GM21515 (cell line): ENCODE data around the gene GLCE.
"Not testable (repeated sequence)": the region's sequence is repeated elsewhere in the genome, so short reads cannot be mapped to it uniquely, and the experiment has no call there.

Experiments
- ATAC-seq: cut with Tn5 transposase; IDR thresholded peaks from one replicate; pipeline ENCODE4 v1.9.1; 2021; ENCODE audit not compliant: unreplicated experiment

GLCE gene

GRCh38 chr15:69271217-69271616, 110.8 kb downstream of the GLCE start:
- no peak for ATAC-seq

GRCh38 chr15:69272139-69272538, 111.7 kb downstream of the GLCE start:
- ATAC-seq, result no peak

GRCh38 chr15:69272891-69273290, 112.5 kb downstream of the GLCE start:
- ATAC-seq, result no peak

GRCh38 chr15:69275074-69275670, 114.7 kb downstream of the GLCE start:
- ATAC-seq, result no peak

- no peak for ATAC-seq
Observed at GRCh38 chr15:69275933-69276560, 115.6 kb downstream of the GLCE start.

- no peak for ATAC-seq
Observed at GRCh38 chr15:69277316-69277715, 116.9 kb downstream of the GLCE start.

- ATAC-seq, result no peak
Observed at GRCh38 chr15:69279636-69280035, 119.2 kb downstream of the GLCE start.

- ATAC-seq, result no peak
Observed at GRCh38 chr15:69280783-69281182, 120.3 kb downstream of the GLCE start.

GRCh38 chr15:69282104-69282743, 121.8 kb downstream of the GLCE start:
- ATAC-seq, result no peak

- no peak for ATAC-seq
Observed at GRCh38 chr15:69285834-69286233, 125.4 kb downstream of the GLCE start.

- ATAC-seq, result no peak
Observed at GRCh38 chr15:69288011-69288410, 127.6 kb downstream of the GLCE start.

GRCh38 chr15:69288531-69289341, 128.3 kb downstream of the GLCE start:
- ATAC-seq, result no peak

- ATAC-seq, result no peak
Observed at GRCh38 chr15:69289342-69290146, 129.1 kb downstream of the GLCE start.

GRCh38 chr15:69290346-69291164, 130.1 kb downstream of the GLCE start:
- ATAC-seq, result no peak

GRCh38 chr15:69291651-69292050, 131.2 kb downstream of the GLCE start:
- ATAC-seq, result not testable (repeated sequence)

GRCh38 chr15:69292826-69293420, 132.5 kb downstream of the GLCE start:
- ATAC-seq, result no peak

GRCh38 chr15:69293741-69294615, 133.5 kb downstream of the GLCE start:
- no peak for ATAC-seq

- ATAC-seq, result no peak
Observed at GRCh38 chr15:69296606-69297005, 136.2 kb downstream of the GLCE start.
